Esophagus muscularis mucosa (tissue), 3 donors: ENCODE measurements around the gene OR6J1.

Experiments used
- EP300 ChIP-seq: sonication (generic); formaldehyde crosslinking; IDR thresholded peaks from one replicate; pipeline ENCODE4 v1.6.1; 2017; ENCODE audit warnings: antibody characterized with exemption
- POLR2AphosphoS5 ChIP-seq, 2 donors: sonication (generic); formaldehyde crosslinking; IDR thresholded peaks; one replicate each; pipeline ENCODE4 v1.6.1; 2017; ENCODE audit warnings: antibody characterized with exemption in 2 of 2

DNA sequence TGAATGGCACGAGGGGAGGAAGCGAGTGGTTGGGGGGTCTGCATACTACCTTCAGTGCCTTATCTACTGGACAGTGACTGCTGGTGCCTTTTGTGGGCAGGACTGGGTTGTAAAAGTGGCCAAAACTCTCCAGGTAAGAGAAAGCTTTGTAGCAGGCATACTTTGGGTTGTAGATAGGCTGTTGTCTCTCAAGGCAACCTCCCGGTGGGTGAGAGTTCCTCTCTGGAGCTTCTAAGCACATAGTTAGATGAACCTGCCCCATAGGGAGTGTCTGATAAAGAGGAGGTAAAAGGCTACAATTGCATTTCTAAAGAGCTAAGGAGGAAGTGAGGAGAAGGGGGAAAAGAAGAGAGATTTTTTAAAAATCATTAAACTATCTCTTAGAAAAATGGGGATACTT is 51.0 kb downstream of the OR6J1 start:
- no peak for TF ChIP-seq POLR2AphosphoS5 (IDR thresholded peaks at IDR 0.05)
- no peak for TF ChIP-seq EP300
